Umbilical cord (tissue), 2 donors: ENCODE results near the gene LRRC8B. TPM values are rescaled to one million over a fixed set of nuclear protein-coding genes. Genes with fewer than 3 reads are reported as not detected.
"Not testable (repeated sequence)": the region's sequence is repeated elsewhere in the genome, so short reads cannot be mapped to it uniquely, and the experiment has no call there.

Experiments used
- DNase-seq: peaks from one replicate; pipeline ENCODE4 v3.0.0-alpha.2; 2015; ENCODE audit warnings: low spot score
- total RNA-seq: library from RNA; depleted of rRNA; stranded (reverse); fragments of >200 nt; gene quantifications from one replicate; pipeline ENCODE4 v1.2.3, GENCODE V29; 2014; ENCODE audit warnings: low replicate concordance; ENCODE audit not compliant: insufficient read depth

The LRRC8B gene
- total RNA-seq, 1 donor from 2014 or later, result 6.7 TPM

GRCh38 chr1:89525169-89525855 lies 683 bp downstream of the LRRC8B start:
- DNase-seq, result no peak

- no peak for DNase-seq
Measured at GRCh38 chr1:89527256-89527655, 2.6 kb downstream of the LRRC8B start.

GRCh38 chr1:89527750-89528381 lies 3.2 kb downstream of the LRRC8B start:
- no peak for DNase-seq

- DNase-seq, result no peak
Measured at GRCh38 chr1:89528382-89528780, 3.8 kb downstream of the LRRC8B start.

GRCh38 chr1:89529196-89529595 lies 4.6 kb downstream of the LRRC8B start:
- no peak for DNase-seq

- no peak for DNase-seq
Measured at GRCh38 chr1:89530444-89531089, 5.9 kb downstream of the LRRC8B start.

DNA sequence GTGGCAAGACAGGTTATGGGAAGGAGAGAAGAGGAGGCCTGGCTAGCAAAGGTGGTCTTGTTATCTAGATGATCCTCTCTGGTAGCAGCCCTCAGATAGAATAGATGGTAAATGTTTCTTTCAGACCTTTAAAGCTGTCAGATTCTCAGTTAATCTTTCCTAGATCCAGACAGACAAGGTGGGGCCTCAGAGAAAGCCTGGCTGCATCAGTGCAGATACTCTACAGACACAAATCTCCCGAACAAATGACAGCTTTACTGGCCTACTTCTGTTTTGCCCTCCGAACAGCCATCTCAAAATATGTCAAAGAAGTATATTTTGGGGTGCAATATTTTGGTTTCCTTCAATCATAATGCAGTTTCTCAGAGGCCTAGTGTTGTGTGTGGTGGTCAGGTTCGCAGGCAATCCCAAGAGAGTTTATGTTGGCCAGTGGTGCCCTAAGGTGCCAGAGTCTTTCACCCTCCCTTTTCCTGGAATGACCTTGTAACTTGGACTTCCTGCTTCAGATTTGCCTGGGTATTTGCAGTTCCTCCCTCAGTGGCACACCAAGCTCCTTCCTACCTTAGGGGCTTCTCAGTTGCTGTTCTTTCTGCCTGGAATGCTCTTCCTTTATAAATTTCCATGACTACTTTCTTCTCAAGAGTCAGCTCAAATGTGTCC lies 7.0 kb downstream of the LRRC8B start:
- no peak for DNase-seq

DNA sequence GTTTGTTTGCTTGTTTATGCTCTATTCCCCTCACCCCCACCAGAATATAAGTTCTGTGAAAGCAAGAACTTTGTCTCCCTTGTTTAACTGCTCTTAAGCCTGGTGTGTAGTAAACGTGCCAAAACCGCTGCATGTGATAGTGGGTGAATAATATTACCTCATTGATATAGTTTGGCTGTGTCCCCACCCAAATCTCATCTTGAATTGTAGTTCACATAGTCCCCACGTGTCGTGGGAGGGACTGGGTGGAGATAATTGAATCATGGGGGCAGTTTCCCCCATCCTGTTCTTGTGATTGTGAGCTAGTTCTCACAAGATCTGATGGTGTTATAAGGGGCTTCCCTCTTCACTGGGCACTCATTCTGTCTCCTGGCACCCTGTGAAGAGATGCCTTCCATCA lies 7.6 kb downstream of the LRRC8B start:
- DNase-seq, result no peak

DNA sequence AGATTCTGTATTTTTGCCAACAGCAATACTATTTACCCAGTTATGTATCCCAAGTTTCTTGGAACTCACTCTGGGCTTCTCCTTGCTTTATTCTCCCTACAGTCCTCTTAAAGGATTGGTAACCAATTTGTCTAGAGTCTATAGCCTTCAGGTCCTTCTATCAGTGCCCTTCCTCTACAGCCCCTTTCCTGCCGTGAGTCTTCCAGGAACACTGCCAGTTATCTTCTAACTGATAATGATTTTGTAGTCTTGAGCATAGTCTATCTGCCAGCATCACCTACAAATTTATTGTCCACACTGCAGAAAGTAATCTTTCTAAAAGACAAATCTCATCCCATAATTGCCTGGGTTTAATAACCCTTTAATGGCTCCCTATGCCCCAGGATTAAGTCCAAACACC lies 8.2 kb downstream of the LRRC8B start:
- DNase-seq, result no peak

GRCh38 chr1:89535537-89535936 lies 10.9 kb downstream of the LRRC8B start:
- no peak for DNase-seq

- DNase-seq, result no peak
Measured at GRCh38 chr1:89536555-89537341, 12.1 kb downstream of the LRRC8B start.

GRCh38 chr1:89538361-89538760 lies 13.7 kb downstream of the LRRC8B start:
- DNase-seq, result no peak

- no peak for DNase-seq
Measured at GRCh38 chr1:89539128-89539527, 14.5 kb downstream of the LRRC8B start.

DNA sequence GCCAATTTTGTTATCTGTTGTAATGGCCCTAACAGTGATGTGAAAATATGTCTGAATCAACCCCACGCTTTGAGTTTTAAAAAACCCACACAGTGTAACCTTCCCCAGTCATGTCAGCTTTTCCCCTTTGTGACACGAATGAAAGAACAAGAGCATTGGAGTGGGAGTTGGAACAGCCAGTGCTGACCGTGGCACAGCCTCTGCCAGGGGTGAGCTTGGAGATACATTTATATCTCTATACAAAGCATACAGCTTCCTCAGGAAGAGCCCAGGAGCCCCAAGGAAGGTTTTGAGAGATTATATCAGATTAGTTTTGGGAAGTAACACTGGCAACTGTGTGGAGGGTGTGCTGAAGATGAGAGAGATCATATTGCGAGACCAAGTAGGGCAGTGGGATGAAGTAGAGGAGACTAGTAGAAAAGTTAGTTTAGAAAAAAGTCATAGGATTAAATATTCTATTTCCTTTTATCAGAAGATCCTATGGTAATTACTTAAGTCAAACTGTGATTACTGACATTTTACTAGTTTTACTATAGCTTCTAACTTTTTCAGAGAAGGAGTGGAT lies 15.9 kb downstream of the LRRC8B start:
- no peak for DNase-seq

- no peak for DNase-seq
Measured at GRCh38 chr1:89542345-89542744, 17.7 kb downstream of the LRRC8B start.

GRCh38 chr1:89543632-89544031 lies 19.0 kb downstream of the LRRC8B start:
- not testable (repeated sequence) for DNase-seq

- no peak for DNase-seq
Measured at GRCh38 chr1:89545264-89546038, 20.8 kb downstream of the LRRC8B start.

- DNase-seq, result no peak
Measured at GRCh38 chr1:89546082-89546889, 21.7 kb downstream of the LRRC8B start.

- no peak for DNase-seq
Measured at GRCh38 chr1:89546934-89547562, 22.4 kb downstream of the LRRC8B start.
